HG03103 (cell line): Measurements from ENCODE around the gene GP1BA.
"Not testable (repeated sequence)": the region's sequence is repeated elsewhere in the genome, so short reads cannot be mapped to it uniquely, and the experiment has no call there.

Experiments
- ATAC-seq: cut with Tn5 transposase; IDR thresholded peaks from one replicate; pipeline ENCODE4 v1.9.1; 2021; ENCODE audit warnings: low read depth; ENCODE audit not compliant: unreplicated experiment

Gene GP1BA

DNA sequence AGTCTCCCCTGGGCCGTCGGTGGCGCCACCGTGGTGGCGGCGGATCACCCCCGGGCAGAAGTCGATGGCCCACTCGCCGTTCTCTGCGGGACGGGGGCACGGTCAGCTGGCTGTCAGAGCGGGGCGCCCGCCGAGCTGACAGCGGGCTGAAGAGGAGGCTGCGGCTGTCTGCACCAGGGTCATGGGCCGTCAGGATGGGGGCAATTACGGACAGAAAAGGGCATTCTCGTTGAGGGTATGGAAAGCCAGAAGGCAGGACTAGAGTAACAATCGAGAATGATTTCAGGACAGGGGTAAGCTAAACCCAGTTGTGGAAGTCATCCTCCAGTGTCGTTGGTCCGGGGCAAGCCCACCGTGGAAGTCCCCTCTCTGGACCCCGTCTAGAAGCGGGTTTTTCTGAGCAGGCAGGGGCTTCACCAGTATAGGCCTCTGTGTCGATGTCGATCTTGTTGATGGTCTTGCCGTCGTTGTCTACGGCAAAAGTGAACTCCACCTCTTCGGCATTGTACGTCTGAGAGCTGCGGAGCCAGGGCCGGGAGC is 30.9 kb upstream of the GP1BA start:
- no peak for ATAC-seq

DNA sequence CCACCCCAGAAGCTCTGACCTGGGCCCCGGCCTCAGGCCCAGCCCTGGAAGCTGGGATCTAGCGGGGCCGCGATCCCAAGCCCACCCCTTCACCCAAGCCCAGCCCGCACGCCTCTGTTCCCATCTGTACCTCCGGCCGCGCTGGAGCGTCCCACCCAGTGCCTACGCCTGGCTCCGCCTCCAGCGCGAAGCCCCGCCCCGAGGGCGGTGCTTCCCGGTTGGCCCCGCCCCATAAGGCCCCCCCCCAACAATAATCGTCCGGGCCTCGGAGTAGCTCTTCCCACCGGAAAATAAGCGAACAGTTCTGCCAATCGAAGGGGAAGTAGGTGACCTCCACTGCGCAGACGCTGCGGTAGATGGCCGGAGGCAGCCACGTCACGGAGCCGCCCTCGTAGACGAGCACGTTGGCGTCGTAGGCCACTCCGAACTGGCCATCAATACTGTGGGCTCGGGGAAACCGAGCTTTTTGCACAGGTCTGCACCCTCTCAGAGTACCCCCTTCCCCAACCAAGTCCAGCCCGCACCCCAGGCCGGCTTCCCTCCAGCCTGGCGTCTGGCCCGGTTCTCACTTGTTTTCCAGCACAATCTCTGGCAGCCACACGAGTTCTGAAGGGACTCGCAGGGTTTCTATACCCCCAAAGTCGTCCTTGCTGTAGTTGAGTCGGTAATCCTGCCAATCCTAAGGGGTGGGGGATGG is 30.3 kb upstream of the GP1BA start:
- ATAC-seq: no peak

DNA sequence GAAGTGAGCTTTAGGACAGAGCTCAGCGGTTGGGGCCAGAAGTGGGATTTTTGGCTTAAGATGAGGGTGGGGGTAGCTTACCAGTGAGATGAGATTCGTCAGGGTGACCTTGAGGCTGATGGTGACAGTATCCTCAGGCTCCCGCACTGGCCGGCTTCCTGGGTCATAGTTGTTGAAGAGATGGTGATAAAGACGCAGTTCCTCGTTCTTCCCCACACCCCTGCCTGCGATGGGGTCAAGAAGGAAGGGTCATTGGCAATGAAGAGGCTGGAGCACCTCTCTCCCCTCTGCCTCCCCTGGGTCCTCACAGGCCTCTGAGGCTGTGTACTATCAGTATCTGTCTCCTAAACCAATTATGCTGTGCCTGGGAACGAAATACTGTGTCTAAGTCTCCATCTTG is 29.5 kb upstream of the GP1BA start:
- ATAC-seq: no peak

DNA sequence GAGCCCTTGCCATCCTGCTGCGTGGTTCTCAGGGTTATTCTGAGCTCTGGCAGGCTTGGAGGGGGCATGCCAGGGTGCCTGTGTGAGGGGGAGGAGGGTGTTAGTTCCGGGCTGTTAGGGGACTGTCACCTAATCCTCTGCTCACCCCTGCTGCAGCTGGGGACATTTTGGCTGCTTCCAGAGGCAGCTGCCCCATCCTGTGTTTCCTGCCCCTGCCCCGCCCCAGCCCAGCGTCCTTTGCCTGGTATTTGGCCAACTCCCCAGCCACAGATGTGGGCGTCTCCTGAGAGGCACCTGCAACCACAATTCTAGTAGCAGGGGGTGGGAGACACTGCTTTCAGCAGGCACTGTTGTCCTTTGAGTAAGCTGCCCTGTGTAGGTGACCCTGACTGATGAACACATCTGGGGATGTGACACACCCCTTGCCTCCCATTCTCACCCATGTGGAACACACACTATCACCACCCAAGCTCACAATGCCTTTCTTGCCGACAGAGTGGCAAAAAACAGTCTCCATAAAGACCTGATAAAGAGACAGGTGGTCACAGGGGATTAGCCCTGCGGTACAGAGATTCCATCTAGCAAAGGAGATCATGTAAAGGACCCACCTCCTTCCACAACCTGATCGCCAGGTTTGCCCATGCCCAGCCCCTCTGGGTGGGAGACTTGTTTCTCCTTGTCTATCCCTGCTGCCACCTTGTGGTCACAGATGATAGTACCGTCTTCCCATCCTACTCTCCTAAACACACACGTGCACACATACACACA is 28.8 kb upstream of the GP1BA start, which contains the start of gene CHRNE:
Gene CHRNE, minus strand, starts transcription at position 48 of the 768 bp plus-strand sequence. Its CDS starts 35 bp downstream, at position 13.
- no peak for ATAC-seq

DNA sequence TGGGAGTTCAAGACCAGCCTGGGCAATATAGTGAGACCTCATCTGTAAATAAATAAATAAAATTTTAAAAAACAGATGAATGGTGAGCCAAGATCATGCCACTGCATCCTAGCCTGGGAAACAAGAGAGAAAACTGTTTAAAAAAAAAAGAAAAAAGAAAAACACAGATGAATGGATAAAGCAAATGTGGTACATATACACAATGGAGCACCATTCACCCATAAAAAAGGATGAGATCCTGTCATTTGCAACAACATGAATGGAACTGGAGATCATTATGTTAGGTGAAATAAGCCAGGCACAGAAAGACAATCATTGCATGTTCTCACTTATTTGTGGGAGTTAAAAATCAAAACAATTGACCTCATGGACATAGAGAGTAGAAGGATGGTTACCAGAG is 25.4 kb upstream of the GP1BA start:
- ATAC-seq: not testable (repeated sequence)

DNA sequence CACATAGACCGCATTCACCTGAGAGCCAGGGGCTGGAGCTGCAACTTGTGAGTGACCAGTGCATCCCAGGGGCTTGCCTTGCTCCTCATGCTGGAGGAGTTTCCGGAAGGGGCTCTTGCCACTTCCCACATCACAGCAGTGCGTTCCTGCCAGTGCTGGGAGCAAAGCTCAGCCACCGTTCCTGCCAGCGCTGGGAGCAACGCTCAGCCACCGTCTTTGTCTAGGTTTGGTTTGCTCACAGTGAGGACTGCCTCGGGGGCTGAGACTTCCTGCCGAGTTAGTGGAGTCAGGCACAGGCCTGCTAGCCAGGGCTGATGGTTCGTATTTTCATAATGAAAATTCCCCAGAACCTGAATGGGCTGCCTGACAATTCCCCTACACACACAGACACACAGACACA is 23.8 kb upstream of the GP1BA start:
- no peak for ATAC-seq

DNA sequence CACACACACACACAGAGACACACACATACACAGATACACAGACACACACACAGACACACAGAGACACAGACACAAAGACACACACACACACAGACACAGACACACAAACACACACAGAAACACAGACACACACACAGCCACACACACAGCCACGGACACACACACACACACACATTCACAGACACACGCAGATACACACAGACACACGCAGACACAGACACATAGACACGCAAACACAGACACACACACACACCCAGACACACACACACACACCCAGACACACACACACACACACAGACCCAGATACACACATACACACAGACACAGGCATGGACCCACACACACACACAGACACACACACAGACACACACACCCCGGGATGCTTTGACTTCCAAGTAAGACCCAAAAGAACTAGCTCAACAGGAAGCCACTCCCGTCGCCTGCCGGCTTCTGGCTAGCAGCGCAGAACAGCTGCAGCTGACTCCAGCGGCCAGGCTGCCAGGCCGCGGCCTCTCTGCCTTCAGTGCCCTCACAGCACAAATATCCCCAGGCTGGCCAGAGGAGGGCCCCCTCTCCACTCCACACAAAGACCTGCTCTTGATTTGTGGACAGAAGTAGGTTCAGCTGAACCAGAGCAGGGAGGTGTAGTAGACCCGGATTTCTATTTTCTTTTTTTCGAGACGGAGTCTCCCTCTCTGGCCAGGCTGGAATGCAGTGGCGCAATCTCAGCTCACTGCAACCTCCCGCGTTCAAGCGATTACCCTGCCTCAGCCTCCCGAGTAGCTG is 23.2 kb upstream of the GP1BA start:
- no peak for ATAC-seq

DNA sequence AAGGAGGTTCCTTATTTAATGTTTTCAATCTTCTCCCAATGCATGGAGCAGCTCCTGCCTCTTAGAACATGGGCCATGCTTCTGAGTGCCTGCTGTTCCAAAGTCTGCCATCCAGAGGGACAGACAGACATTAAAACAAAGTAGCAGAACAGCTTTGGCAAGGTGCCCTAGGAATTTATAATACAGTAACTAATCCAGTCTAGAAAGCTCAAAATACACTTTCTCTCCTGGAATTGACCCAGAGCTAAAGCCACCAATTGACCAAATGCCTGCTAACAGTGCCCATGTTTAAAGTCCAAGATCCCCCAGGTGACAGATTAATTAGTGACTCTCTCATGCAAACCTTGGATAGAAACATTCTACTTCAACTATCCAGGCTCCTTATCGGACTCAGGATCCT is 18.1 kb upstream of the GP1BA start:
- no peak for ATAC-seq

DNA sequence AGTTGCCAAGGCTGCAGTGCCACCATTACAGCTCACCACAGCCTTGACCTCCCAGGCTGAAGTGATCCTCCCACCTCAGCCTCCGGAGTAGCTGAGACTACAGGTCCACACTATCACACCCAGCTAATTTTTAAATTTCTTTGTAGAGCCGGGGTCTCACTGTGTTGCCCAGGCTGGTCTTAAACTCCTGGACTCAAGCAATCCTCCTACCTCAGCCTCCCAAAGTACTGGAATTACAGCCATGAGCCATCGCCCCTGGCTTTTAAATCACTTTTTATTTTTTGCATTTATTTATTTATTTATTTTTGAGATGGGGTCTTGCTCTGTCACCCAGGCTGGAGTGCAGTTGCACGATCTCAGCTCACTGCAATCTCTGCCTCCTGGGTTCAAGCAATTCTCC is 17.5 kb upstream of the GP1BA start:
- ATAC-seq: not testable (repeated sequence)

DNA sequence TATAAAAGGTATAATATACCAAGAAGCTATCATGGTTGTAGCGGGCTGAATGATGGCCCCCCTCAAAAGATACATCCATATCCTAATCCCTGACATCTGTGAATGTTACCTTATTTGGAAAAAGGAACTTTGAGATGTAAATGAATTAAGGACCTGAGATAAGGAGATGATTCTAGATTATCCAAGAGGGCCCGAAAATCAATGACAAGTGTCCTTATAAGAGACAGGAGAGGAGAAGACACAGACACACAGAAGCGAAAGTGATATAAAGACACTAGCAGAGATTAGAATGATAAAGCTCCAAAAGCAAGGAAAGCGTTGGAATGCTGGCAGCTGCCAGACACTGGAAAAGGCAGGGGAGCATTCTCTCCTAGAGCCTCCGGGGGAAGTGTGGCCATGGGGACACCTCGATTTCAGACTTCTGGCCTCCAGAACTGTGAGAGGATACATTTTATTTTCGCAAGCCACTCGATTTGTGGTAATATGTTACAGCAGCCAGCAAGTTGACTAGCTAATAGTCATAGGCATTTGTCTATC is 12.5 kb upstream of the GP1BA start:
- ATAC-seq: no peak

DNA sequence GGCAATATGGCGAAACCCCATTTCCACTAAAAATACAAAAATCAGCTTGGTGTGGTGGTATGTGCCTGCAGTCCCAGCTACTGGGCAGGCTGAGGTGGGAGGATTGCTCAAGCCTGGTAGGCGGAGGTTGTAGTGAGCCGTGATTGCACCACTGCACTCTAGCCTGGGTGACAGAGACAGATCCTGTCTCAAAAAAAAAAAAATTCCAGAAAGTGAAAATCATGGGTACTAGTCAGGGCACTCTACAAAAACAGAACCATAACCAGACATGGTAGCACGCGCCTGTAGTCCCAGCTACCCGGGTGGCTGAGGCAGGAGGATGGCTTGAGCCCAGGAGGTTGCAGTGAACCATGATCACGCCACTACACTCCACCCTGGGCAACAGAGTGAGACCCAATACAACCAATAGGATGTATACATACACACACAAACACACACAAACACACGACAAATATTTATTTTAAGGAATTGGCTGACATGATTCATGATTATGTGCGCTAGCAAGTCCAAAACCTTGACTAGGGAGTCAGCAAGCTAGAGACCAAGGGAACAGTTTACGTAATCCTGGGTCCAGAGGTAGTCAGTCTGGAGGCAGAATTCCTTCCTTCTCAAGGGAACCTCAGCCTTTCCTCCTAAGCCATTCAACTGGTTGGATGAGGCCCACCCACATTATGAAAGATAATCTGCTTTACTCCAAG is 11.6 kb upstream of the GP1BA start:
- ATAC-seq: no peak

DNA sequence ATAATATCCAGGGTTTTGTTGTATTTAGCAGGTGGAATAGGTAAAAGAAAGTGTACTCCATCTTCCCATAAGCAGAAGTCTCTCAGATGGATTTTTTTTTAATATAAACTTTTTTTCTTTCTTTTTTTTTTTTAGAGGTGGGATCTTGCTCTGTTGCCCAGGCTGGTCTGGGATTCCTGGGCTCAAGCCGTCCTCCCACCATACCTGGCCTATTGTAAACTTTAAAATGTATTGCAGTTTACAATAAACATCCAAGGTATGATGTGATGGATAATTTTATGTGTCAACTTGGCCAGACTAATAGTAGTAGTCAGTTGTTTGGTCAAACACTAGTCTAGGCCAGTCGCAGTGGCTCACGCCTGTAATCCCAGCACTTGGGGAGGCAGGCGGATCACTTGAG is 10.8 kb upstream of the GP1BA start:
- no peak for ATAC-seq

DNA sequence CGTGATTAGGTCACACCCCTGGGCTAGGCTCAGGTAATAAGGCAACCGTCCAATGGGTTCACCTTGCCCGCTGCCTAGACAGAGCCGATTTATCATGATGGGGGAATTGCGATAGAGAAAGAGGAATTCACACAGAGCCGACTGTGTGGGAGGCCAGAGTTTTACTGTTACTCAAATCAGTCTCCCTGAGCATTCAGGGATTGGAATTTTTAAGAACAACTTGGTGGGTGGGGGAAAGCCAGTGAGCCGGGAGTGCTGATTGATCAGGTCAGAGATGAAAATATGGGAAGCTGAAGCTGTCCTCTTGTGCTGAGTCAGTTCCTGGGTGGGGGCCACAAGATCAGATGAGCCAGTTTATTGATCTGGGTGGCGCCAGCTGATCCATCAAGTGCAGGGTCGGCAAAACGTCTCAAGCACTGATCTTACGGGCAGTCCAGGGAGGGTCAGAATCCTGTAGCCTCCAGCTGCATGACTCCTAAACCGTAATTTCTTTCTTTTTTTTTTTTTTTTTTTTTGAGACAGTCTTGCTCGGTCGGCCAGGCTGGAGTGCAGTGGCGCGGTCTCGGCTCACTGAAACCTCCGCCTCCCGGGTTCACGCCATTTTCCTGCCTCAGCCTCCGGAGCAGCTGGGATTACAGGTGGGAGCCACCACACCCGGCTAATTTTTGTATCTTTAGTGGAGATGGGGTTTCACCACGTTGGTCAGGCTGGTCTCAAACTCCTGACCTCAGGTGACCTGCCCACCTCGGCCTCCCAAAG is 5.3 kb upstream of the GP1BA start:
- not testable (repeated sequence) for ATAC-seq

DNA sequence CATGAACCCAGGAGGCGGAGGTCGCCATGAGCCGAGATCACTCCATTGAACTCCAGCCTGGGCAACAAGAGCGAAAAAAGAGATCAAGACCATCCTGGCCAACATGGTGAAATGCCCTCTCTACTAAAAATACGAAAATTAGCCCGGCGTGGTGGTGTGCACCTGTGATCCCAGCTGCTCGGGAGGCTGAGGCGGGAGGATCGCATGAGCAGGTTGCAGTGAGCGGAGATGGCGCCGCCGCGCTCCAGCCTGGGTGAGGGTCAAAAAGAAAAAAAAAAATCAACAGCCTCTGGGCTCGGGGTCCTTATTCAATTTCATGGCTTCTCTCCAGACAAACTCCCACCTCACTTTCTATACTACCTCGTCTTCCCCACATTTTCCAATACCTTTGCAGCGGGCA is 3.2 kb upstream of the GP1BA start:
- no peak for ATAC-seq

DNA sequence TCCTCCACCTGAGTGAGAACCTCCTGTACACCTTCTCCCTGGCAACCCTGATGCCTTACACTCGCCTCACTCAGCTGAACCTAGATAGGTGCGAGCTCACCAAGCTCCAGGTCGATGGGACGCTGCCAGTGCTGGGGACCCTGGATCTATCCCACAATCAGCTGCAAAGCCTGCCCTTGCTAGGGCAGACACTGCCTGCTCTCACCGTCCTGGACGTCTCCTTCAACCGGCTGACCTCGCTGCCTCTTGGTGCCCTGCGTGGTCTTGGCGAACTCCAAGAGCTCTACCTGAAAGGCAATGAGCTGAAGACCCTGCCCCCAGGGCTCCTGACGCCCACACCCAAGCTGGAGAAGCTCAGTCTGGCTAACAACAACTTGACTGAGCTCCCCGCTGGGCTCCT is 679 bp downstream of the GP1BA start:
- no peak for ATAC-seq

DNA sequence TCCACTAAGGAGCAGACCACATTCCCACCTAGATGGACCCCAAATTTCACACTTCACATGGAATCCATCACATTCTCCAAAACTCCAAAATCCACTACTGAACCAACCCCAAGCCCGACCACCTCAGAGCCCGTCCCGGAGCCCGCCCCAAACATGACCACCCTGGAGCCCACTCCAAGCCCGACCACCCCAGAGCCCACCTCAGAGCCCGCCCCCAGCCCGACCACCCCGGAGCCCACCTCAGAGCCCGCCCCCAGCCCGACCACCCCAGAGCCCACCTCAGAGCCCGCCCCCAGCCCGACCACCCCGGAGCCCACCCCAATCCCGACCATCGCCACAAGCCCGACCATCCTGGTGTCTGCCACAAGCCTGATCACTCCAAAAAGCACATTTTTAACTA is 1.6 kb downstream of the GP1BA start:
- no peak for ATAC-seq

DNA sequence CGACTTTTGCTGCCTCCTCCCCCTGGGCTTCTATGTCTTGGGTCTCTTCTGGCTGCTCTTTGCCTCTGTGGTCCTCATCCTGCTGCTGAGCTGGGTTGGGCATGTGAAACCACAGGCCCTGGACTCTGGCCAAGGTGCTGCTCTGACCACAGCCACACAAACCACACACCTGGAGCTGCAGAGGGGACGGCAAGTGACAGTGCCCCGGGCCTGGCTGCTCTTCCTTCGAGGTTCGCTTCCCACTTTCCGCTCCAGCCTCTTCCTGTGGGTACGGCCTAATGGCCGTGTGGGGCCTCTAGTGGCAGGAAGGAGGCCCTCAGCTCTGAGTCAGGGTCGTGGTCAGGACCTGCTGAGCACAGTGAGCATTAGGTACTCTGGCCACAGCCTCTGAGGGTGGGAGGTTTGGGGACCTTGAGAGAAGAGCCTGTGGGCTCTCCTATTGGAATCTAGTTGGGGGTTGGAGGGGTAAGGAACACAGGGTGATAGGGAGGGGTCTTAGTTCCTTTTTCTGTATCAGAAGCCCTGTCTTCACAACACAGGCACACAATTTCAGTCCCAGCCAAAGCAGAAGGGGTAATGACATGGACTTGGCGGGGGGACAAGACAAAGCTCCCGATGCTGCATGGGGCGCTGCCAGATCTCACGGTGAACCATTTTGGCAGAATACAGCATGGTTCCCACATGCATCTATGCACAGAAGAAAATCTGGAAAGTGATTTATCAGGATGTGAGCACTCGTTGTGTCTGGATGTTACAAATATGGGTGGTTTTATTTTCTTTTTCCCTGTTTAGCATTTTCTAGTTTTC is 2.3 kb downstream of the GP1BA start:
- no peak for ATAC-seq

DNA sequence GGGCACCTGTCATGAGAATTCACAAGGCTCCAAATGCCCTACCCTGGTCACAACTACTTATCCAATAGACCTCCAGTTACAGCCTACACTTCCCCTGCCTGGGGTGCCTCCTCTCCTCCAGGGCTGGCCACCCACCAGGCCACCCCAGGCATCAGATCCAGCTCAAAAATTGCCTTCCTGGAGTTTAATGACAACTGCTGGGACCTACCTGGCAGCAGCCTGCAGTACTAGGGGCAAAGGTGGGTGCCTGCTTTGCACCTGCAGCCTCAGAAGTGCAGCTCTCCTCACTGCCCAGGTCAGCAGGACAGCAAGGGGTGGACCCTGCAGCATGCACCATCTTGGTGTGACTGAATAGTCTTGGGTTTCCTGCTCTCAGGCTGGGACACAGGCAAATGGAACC is 3.6 kb downstream of the GP1BA start:
- no peak for ATAC-seq

DNA sequence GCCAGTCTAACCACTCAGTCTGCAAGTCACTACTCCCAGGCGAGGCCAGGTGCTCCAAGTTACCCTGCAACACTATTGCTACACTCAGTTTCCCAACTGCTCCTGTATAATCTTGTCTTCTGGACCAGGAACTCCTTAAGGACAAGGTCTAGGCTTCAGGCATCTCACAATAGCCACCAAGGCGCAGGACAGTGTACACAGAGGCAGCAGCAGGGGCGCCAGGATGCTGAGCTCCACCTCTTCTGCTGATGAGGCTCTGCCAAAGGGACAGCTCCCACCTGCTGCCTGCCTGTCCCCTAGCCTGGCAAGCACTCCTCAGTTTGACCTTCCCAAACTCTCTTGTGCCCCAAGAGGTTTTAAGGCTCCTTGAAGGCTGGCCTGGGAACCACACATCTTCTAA is 4.4 kb downstream of the GP1BA start:
- ATAC-seq: no peak
